Transverse colon (tissue), 4 donors: ENCODE results near the gene RBBP5. TPM values are rescaled to one million over a fixed set of nuclear protein-coding genes. Genes with fewer than 3 reads are reported as not detected.

ENCODE experiments used
- DNase-seq: peaks from one replicate; pipeline ENCODE4 v3.0.0-alpha.2; 2019
- H3K27ac ChIP-seq, 4 donors: fragments of 200-600 bp; sonication (generic); 2 replicates each; pipeline ENCODE4 v1.5.1; 2016 to 2018; ENCODE audit warnings: inconsistent platforms in 4 of 4
- H3K27me3 ChIP-seq: fragments of 200-600 bp; sonication (generic); 2 replicates; pipeline ENCODE4 v1.5.1; 2017; ENCODE audit warnings: inconsistent platforms
- H3K36me3 ChIP-seq, 4 donors: fragments of 200-600 bp; sonication (generic); 2 replicates each; pipeline ENCODE4 v1.5.1; 2017 to 2019; ENCODE audit warnings: inconsistent platforms in 4 of 4
- H3K4me1 ChIP-seq, 4 donors: fragments of 200-600 bp; sonication (generic); 2 replicates each; pipeline ENCODE4 v1.5.1; 2017 to 2020; ENCODE audit warnings: inconsistent platforms in 4 of 4
- H3K4me3 ChIP-seq, 4 donors: fragments of 200-600 bp; sonication (generic); 1 replicate in 1 of 4; 2 replicates in 3 of 4; pipeline versions ENCODE4 v1.5.1 to v1.6.1; 2017 to 2019; ENCODE audit warnings: inconsistent platforms in 4 of 4
- H3K9me3 ChIP-seq, 2 donors: fragments of 200-600 bp; sonication (generic); 2 replicates each; pipeline ENCODE4 v1.5.1; 2017 to 2019; ENCODE audit warnings: inconsistent platforms in 2 of 2
- EP300 ChIP-seq: sonication (generic); formaldehyde crosslinking; IDR thresholded peaks from one replicate; pipeline ENCODE4 v1.6.1; 2017; ENCODE audit warnings: antibody characterized with exemption, low read depth
- POLR2A ChIP-seq: fragments of 450-650 bp; IDR thresholded peaks from one replicate; pipeline ENCODE4 v1.6.1; 2016; ENCODE audit warnings: antibody characterized with exemption, mild to moderate bottlenecking, moderate library complexity
- POLR2AphosphoS5 ChIP-seq, 3 donors: sonication (generic); formaldehyde crosslinking; IDR thresholded peaks; one replicate each; pipeline ENCODE4 v1.6.1; 2016; ENCODE audit warnings: antibody characterized with exemption in 3 of 3
- WGBS, 2 donors: methylation state at CpG; one replicate each; pipeline ENCODE4 v1.1.5; 2018; ENCODE audit warnings: low coverage in 1 of 2; 5-methylcytosine and 5-hydroxymethylcytosine counted together
- in situ Hi-C, 4 donors: fragments of 200-750 bp; cut with MboI; loops; one replicate each; pipeline versions ENCODE4 v1.15.0 to v1.15.1; 2017; ENCODE audit warnings: low sequenced_read_pairs in 3 of 4, low pct_ligation_motif_present in 1 of 4, low pct_unique_long_range_greater_than_20kb in 1 of 4
- intact Hi-C: fragments of 100-400 bp; cut with DNase I; formaldehyde crosslinking; loops from one replicate; pipeline ENCODE4 v1.15.1; 2023; ENCODE audit warnings: low total_unique reads
- total RNA-seq, 4 donors: library from RNA; depleted of rRNA; stranded (reverse); fragments of >200 nt; gene quantifications; one replicate each; pipeline ENCODE4 v1.1.0, GENCODE V29; 2016
- TF ChIP-seq, protein P1 (sequence below), 5 experiments: fragments of 200-600 bp in 3 of 5; fragments of 450-650 bp in 2 of 5; sonication (generic) in 3 of 5; IDR thresholded peaks; 1 replicate in 2 of 5; 2 replicates in 3 of 5; pipeline ENCODE4 v1.5.1; 2016 to 2017; ENCODE audit warnings: antibody characterized with exemption in 5 of 5, inconsistent platforms in 3 of 5, mild to moderate bottlenecking in 2 of 5, moderate library complexity in 1 of 5

Gene RBBP5
- total RNA-seq, 4 donors from 2014 or later = 4.0 to 15.6 (median 10.2) TPM

DNA sequence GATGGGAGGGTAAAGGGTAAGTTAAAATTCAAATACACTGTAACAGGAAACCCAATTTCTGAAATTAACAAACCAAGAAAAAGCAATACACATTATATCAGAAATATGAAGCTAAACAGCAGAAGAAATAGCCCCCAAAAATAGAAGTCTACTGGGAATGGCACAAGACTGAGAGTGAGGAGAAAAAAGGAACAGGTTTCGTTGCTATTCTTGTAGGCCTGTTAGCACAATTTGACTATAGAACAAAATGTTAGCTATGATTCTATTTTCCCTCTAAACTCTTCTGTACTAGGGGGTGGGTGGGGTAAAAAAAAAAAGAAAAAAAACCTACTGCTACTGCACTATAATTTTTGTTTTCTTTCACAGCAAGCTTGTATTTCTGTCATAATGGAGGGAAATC, 12.5 kb downstream of the RBBP5 start:
- H3K27ac ChIP-seq = no peak overlapping the region
- no peak for DNase-seq
- TF ChIP-seq EP300 = no peak
- no peak for TF ChIP-seq POLR2A
- TF ChIP-seq, protein P1, sequence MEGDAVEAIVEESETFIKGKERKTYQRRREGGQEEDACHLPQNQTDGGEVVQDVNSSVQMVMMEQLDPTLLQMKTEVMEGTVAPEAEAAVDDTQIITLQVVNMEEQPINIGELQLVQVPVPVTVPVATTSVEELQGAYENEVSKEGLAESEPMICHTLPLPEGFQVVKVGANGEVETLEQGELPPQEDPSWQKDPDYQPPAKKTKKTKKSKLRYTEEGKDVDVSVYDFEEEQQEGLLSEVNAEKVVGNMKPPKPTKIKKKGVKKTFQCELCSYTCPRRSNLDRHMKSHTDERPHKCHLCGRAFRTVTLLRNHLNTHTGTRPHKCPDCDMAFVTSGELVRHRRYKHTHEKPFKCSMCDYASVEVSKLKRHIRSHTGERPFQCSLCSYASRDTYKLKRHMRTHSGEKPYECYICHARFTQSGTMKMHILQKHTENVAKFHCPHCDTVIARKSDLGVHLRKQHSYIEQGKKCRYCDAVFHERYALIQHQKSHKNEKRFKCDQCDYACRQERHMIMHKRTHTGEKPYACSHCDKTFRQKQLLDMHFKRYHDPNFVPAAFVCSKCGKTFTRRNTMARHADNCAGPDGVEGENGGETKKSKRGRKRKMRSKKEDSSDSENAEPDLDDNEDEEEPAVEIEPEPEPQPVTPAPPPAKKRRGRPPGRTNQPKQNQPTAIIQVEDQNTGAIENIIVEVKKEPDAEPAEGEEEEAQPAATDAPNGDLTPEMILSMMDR (IDR thresholded peaks at IDR 0.05) = no peak
- no peak for TF ChIP-seq POLR2AphosphoS5 (IDR thresholded peaks at IDR 0.05)
- H3K9me3 ChIP-seq = no peaks in the 10 kb centered on the region
- no peaks in the 10 kb centered on the region for H3K4me1 ChIP-seq
- H3K4me3 ChIP-seq = no peak overlapping the region
- in situ Hi-C loops (no loop called here), intact Hi-C loops (no loop called here)
- no peaks in the 10 kb centered on the region for H3K27me3 ChIP-seq
- 92 to 97% methylated on average over 1 of the region's 1 CpG for WGBS, 2 donors
- peaks cover 0 to 71% (median 12%) of the 10 kb centered on the region in 4 donors for H3K36me3 ChIP-seq

DNA sequence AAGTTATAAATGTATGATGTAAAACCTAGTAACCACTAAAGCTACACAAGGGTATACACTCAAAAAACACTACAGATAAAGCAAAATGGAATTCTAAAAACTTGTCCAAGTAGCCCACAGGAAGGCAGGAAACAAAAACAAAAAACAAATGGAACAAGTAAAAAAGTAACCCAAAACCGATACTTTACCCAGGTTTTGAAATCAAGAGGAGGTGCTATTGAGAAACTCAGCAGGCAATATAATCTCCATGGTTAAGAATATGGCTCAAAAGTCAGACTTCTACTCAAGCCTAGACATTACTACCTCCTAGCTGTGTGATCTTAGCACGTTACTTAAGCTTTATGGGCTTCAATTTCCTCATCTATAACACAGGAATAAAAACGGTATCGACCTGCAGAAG, 13.3 kb downstream of the RBBP5 start:
- DNase-seq = no peak
- intact Hi-C loops (no loop called here), in situ Hi-C loops (no loop called here)
- peaks cover 0 to 71% (median 15%) of the 10 kb centered on the region in 4 donors for H3K36me3 ChIP-seq
- no peaks in the 10 kb centered on the region for H3K27me3 ChIP-seq
- no peak overlapping the region for H3K4me3 ChIP-seq
- no peaks in the 10 kb centered on the region for H3K4me1 ChIP-seq
- H3K9me3 ChIP-seq = no peaks in the 10 kb centered on the region
- TF ChIP-seq POLR2A = no peak
- no peak for TF ChIP-seq POLR2AphosphoS5 (IDR thresholded peaks at IDR 0.05)
- TF ChIP-seq, protein P1 (IDR thresholded peaks at IDR 0.05) = no peak
- no peak for TF ChIP-seq EP300
- 82 to 89% methylated on average over 4 of the region's 4 CpGs for WGBS, 2 donors
- no peak overlapping the region for H3K27ac ChIP-seq

DNA sequence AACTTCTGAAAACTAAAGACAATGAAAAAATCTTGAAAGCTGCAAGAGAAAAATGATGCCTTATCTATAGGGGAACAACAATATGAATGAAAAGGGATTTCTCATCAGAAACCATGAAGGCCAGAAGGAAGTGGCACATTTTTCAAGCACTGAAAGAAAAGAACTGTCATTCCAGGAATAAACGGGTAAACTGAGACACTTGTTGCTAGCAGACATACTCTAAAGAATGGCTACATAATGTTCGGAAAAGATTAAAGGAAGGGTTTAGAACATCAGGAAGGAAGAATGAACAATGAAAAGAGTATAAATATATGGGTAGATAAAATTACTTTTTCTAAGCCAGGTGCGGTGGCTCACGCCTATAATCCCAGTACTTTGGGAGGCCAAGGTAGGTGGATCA, 14.5 kb downstream of the RBBP5 start:
- intact Hi-C loops (no loop called here), in situ Hi-C loops (no loop called here)
- Histone ChIP-seq H3K9me3 (no peaks in the 10 kb centered on the region), H3K27ac (no peak overlapping the region), H3K27me3 (no peaks in the 10 kb centered on the region), H3K4me3 (no peak overlapping the region), H3K36me3 (peaks cover 0 to 72% (median 13%) of the 10 kb centered on the region in 4 donors), H3K4me1 (no peaks in the 10 kb centered on the region)
- DNase-seq = no peak
- TF ChIP-seq, protein P1 (IDR thresholded peaks at IDR 0.05) = no peak
- TF ChIP-seq POLR2A (no peak), EP300 (no peak), POLR2AphosphoS5 (IDR thresholded peaks at IDR 0.05) (no peak)
- 94 to 95% methylated on average over 3 to 4 of the region's 4 CpGs for WGBS, 2 donors

DNA sequence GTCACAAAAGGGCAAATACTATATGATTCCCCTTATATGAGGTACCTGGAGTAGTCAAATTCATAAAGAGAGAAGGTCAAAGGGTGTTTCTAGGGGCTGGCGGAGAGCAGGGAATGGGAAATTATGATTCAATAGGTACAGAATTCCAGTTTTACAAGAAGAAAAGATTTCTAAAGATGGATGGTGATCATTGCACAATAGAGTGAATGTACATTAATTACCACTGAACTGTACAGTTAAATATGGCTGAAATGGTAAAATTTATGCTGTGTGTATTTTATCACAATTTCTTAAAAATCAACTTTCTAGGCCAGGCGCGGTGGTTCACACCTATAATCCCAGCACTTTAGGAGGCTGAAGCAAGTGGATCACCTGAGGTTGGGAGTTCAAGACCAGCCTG, 19.4 kb downstream of the RBBP5 start:
- no peak for DNase-seq
- WGBS, 2 donors = 99 to 100% methylated on average over 3 of the region's 3 CpGs
- in situ Hi-C loops = no loop called here
- TF ChIP-seq, protein P1 (IDR thresholded peaks at IDR 0.05) = no peak
- TF ChIP-seq POLR2A (no peak), POLR2AphosphoS5 (IDR thresholded peaks at IDR 0.05) (no peak), EP300 (no peak)
- peaks cover 0 to 98% (median 38%) of the 10 kb centered on the region in 4 donors for H3K36me3 ChIP-seq
- H3K27me3 ChIP-seq = no peaks in the 10 kb centered on the region
- no peaks in the 10 kb centered on the region for H3K9me3 ChIP-seq
- no peaks in the 10 kb centered on the region for H3K4me1 ChIP-seq
- H3K27ac ChIP-seq = no peak overlapping the region
- intact Hi-C loops = no loop called here
- H3K4me3 ChIP-seq = no peak overlapping the region
